ENCODE measurements around the gene TP53I13. TPM values are rescaled to one million over a fixed set of nuclear protein-coding genes. Genes with fewer than 3 reads are reported as not detected.

The TP53I13 gene, protein sequence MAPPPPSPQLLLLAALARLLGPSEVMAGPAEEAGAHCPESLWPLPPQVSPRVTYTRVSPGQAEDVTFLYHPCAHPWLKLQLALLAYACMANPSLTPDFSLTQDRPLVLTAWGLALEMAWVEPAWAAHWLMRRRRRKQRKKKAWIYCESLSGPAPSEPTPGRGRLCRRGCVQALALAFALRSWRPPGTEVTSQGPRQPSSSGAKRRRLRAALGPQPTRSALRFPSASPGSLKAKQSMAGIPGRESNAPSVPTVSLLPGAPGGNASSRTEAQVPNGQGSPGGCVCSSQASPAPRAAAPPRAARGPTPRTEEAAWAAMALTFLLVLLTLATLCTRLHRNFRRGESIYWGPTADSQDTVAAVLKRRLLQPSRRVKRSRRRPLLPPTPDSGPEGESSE
- total RNA-seq (10 to 100 TPM; 61.6 to 87.5 (median 62.8) TPM), polyA plus RNA-seq (10 to 100 TPM; 19.3 to 26.8 TPM), total RNA-seq (32.4 reads per million, percentile 61 among the genes with 10 or more reads in this experiment)

DNA sequence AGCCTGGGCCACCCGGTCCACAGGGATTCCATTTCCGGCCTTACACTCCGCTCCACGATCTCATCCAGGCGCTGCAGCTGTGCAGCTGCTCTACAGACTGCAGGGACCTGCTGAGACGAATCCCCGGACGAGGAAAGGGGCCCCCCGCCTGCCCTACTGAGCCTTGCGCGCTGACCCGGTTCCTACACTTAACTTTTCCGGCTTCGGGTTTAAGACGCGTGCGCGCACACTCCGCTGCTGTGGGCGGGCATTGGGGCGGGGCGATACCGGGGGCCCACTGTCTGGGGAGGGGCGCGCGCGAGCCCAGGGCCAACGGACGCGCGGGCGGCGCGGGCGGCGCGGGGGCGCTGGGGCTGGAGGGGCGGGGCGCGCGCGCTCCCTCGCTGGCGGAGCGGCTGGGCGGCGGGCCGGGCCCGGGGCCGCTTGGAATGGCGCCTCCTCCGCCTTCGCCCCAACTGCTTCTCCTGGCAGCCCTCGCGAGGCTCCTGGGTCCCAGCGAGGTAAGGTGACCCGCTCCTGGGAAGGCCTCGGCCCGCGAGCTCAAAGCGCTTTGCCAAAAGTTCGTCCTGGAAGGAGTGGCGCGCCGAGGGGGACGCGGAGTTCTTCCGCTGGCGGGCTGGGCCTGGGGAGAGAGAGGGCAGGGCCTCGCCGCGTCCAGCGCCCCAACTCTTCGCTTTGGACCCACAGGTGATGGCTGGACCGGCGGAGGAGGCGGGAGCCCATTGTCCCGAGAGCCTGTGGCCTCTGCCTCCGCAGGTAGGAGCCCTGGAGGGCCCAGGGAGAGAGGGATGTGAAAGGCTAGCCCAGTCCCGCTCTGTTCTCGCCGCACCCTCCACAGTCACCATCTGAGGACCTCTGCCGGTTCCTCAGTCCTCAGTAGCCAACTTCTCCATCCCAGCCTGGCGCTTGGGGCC, at the start of gene TP53I13:
Gene TP53I13 (plus strand): TSS at position 371 of the 914 bp plus-strand sequence. CDS start 58 bp downstream, at position 429.
- Mint-ChIP-seq H3K4me1 (peaks cover 21 to 42% (median 32%) of the 10 kb centered on the region in 7 donors), H3K36me3 (peaks cover 0 to 7% (median 0%) of the 10 kb centered on the region in 5 donors), H3K27me3 (no peaks in the 10 kb centered on the region), H3K4me3 (peak within 1 kb of the TSS; percentile 88 to 99 (median 95)), H3K27ac (peak within 1 kb of the TSS; percentile 82 to 97 (median 92)), H3K9me3 (peaks cover 0 to 3% (median 0%) of the 10 kb centered on the region in 11 donors)
- DNase-seq (peak; percentile 65 to 90 (median 81)), ATAC-seq (peak; percentile 81)
- POLR2A ChIA-PET, result interaction anchor here (0.5 to 6.0 kb wide), 10 partner anchors 9 to 361 kb away, joined by 3 to 59 read pairs (median 3); partner anchors contain the start of gene SSH2
- no peaks in the 10 kb centered on the region for H3K27me3 ChIP-seq (ENCODE audit: control insufficient read depth in 2 of 2, insufficient read depth in 2 of 2, low read length in 2 of 2)
- H3K27ac ChIP-seq (ENCODE audit: low read depth, low read length), result peak within 1 kb of the TSS; percentile 78
- H3K4me3 ChIP-seq (ENCODE audit: low read length), result peak within 1 kb of the TSS; percentile 89
- peaks cover 12 to 30% of the 10 kb centered on the region in 2 donors for H3K4me1 ChIP-seq (ENCODE audit: control insufficient read depth in 2 of 2, insufficient read depth in 2 of 2, low read length in 2 of 2)
- intact Hi-C loops (cut with micrococcal nuclease), result loop anchor here (1.0 to 10.0 kb wide), 13 partner anchors 12 to 921 kb away; partner anchors contain the start of genes GIT1 (in 2 of the 2), PHF12 (in 2 of the 2), TAOK1 (in 2 of the 2) and BLTP2 (in 1 of the 2)
- H3K36me3 ChIP-seq (ENCODE audit: control insufficient read depth in 2 of 3, insufficient read depth in 3 of 3, low read length in 3 of 3), result peaks cover 0 to 10% (median 0%) of the 10 kb centered on the region in 3 experiments
- CTCF ChIA-PET, result interaction anchor here (0.5 to 2.9 kb wide), 9 partner anchors 9 to 358 kb away, joined by 3 to 12 read pairs (median 3); partner anchors contain the start of gene ANKRD13B
- H3K9me3 ChIP-seq (ENCODE audit: control insufficient read depth in 2 of 3, low read length in 3 of 3), result no peaks in the 10 kb centered on the region

GRCh38 chr17:29524692-29525091, 43.8 kb upstream of the TP53I13 start:
- ChIA-PET CTCF (no interaction called here), POLR2A (no interaction called here)
- H3K27me3 Mint-ChIP-seq, result no peaks in the 10 kb centered on the region
- H3K27me3 ChIP-seq (ENCODE audit: control insufficient read depth in 2 of 2, insufficient read depth in 2 of 2, low read length in 2 of 2), result no peaks in the 10 kb centered on the region
- H3K4me1 Mint-ChIP-seq, result no peaks in the 10 kb centered on the region
- no peaks in the 10 kb centered on the region for H3K4me1 ChIP-seq (ENCODE audit: control insufficient read depth in 2 of 2, insufficient read depth in 2 of 2, low read length in 2 of 2)
- H3K36me3 Mint-ChIP-seq, result peaks cover 5 to 24% (median 7%) of the 10 kb centered on the region in 5 donors
- H3K27ac ChIP-seq (ENCODE audit: low read depth, low read length), result no peak overlapping the region
- intact Hi-C loops (cut with micrococcal nuclease), result no loop called here
- DNase-seq (no peak), ATAC-seq (no peak)
- no peak overlapping the region for H3K27ac Mint-ChIP-seq
- peaks cover 8 to 53% (median 10%) of the 10 kb centered on the region in 3 experiments for H3K36me3 ChIP-seq (ENCODE audit: control insufficient read depth in 2 of 3, insufficient read depth in 3 of 3, low read length in 3 of 3)
- no peaks in the 10 kb centered on the region for H3K9me3 Mint-ChIP-seq
- no peak overlapping the region for H3K4me3 ChIP-seq (ENCODE audit: low read length)
- H3K4me3 Mint-ChIP-seq, result no peak overlapping the region
- no peaks in the 10 kb centered on the region for H3K9me3 ChIP-seq (ENCODE audit: control insufficient read depth in 2 of 3, low read length in 3 of 3)

DNA sequence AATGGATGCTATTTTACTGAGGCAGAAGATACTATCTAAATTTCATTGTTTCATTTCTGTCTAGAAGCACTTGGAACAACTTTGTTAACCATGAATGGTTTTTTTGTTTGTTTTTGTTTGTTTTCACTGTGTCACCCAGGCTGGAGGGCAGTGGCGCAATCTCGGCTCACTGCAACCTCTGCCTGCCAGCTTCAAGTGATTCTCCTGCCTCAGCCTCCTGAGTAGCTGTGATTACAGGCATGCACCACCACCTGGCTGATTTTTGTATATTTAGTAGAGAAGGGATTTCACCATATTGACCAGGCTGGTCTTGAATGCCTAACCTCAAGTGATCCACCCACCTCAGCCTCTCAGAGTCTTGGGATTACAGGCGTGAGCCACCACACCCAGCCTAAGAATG, 42.2 kb upstream of the TP53I13 start:
- Mint-ChIP-seq H3K27ac (no peak overlapping the region), H3K4me1 (no peaks in the 10 kb centered on the region), H3K36me3 (peaks cover 10 to 23% (median 13%) of the 10 kb centered on the region in 5 donors), H3K27me3 (no peaks in the 10 kb centered on the region), H3K4me3 (no peak overlapping the region), H3K9me3 (no peaks in the 10 kb centered on the region)
- Histone ChIP-seq H3K36me3 (ENCODE audit: control insufficient read depth in 2 of 3, insufficient read depth in 3 of 3, low read length in 3 of 3) (peaks cover 8 to 50% (median 17%) of the 10 kb centered on the region in 3 experiments), H3K9me3 (ENCODE audit: control insufficient read depth in 2 of 3, low read length in 3 of 3) (no peaks in the 10 kb centered on the region), H3K4me1 (ENCODE audit: control insufficient read depth in 2 of 2, insufficient read depth in 2 of 2, low read length in 2 of 2) (no peaks in the 10 kb centered on the region), H3K4me3 (ENCODE audit: low read length) (no peak overlapping the region), H3K27me3 (ENCODE audit: control insufficient read depth in 2 of 2, insufficient read depth in 2 of 2, low read length in 2 of 2) (no peaks in the 10 kb centered on the region), H3K27ac (ENCODE audit: low read depth, low read length) (no peak overlapping the region)
- ATAC-seq, result no peak
- ChIA-PET CTCF (interaction anchor here (0.6 to 1.0 kb wide), 2 partner anchors 9 to 432 kb away, joined by 3 to 4 read pairs; no protein-coding TSS in a partner anchor), POLR2A (no interaction called here)
- no peak for DNase-seq
- intact Hi-C loops (cut with micrococcal nuclease), result no loop called here

DNA sequence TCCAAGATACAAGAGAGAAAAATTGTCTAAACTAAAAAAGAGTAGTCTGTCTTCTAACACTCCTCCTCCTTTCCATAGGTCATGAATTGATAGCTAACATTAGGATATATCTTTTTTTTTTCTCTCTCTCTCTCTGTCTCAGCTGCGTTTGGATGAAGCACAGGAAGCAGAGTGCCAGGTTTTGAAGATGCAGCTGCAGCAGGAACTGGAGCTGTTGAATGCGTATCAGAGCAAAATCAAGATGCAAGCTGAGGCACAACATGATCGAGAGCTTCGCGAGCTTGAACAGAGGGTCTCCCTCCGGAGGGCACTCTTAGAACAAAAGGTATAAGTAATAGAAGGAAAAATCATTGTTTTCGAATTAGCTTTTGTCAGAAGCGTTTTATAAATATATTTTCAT, 34.5 kb upstream of the TP53I13 start:
- H3K27ac ChIP-seq (ENCODE audit: low read depth, low read length), result no peak overlapping the region
- Mint-ChIP-seq H3K9me3 (no peaks in the 10 kb centered on the region), H3K4me3 (no peak overlapping the region), H3K4me1 (no peaks in the 10 kb centered on the region), H3K36me3 (peaks cover 11 to 37% (median 29%) of the 10 kb centered on the region in 5 donors), H3K27me3 (no peaks in the 10 kb centered on the region), H3K27ac (peak overlapping the region in 2 of 9 donors; percentile 14 to 36)
- H3K27me3 ChIP-seq (ENCODE audit: control insufficient read depth in 2 of 2, insufficient read depth in 2 of 2, low read length in 2 of 2), result no peaks in the 10 kb centered on the region
- ChIA-PET CTCF (interaction anchor here (0.7 to 5.8 kb wide), 6 partner anchors 9 to 166 kb away, joined by 3 to 45 read pairs (median 3); partner anchors contain the start of gene TP53I13), POLR2A (interaction anchor here (0.5 to 1.2 kb wide), 2 partner anchors 15 to 157 kb away, joined by 3 read pairs; no protein-coding TSS in a partner anchor)
- DNase-seq (no peak), ATAC-seq (no peak)
- H3K36me3 ChIP-seq (ENCODE audit: control insufficient read depth in 2 of 3, insufficient read depth in 3 of 3, low read length in 3 of 3), result peaks cover 5 to 49% (median 7%) of the 10 kb centered on the region in 3 experiments
- no peaks in the 10 kb centered on the region for H3K4me1 ChIP-seq (ENCODE audit: control insufficient read depth in 2 of 2, insufficient read depth in 2 of 2, low read length in 2 of 2)
- intact Hi-C loops (cut with micrococcal nuclease), result loop anchor here in 1 of 2 donors (10.0 kb wide), 1 partner anchor 49 kb away; no protein-coding TSS in a partner anchor
- no peak overlapping the region for H3K4me3 ChIP-seq (ENCODE audit: low read length)
- H3K9me3 ChIP-seq (ENCODE audit: control insufficient read depth in 2 of 3, low read length in 3 of 3), result no peaks in the 10 kb centered on the region

DNA sequence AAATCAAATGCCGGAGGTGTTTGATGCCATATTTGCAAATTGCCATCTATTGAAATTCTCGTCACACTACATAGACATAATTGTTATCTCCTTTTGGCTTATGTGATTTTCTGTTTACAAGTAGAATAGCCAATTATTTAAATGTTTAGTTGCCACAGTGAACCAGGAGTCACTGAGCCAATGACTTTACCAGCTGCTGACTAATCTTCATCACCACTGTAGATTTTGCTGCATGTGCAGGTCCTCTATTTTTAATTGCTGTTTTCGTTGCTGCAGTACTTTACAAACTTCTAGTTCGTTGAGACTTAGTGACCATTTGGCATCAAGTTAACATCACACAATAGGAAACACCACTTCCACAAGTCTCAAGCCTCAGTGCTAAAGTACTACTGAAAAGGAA, 24.4 kb upstream of the TP53I13 start:
- Mint-ChIP-seq H3K27me3 (no peaks in the 10 kb centered on the region), H3K27ac (no peak overlapping the region), H3K9me3 (no peaks in the 10 kb centered on the region), H3K4me3 (no peak overlapping the region), H3K4me1 (peaks cover 0 to 9% (median 0%) of the 10 kb centered on the region in 7 donors), H3K36me3 (peaks cover 3 to 41% (median 21%) of the 10 kb centered on the region in 5 donors)
- Histone ChIP-seq H3K4me1 (ENCODE audit: control insufficient read depth in 2 of 2, insufficient read depth in 2 of 2, low read length in 2 of 2) (no peaks in the 10 kb centered on the region), H3K27ac (ENCODE audit: low read depth, low read length) (no peak overlapping the region), H3K27me3 (ENCODE audit: control insufficient read depth in 2 of 2, insufficient read depth in 2 of 2, low read length in 2 of 2) (no peaks in the 10 kb centered on the region), H3K9me3 (ENCODE audit: control insufficient read depth in 2 of 3, low read length in 3 of 3) (no peaks in the 10 kb centered on the region), H3K36me3 (ENCODE audit: control insufficient read depth in 2 of 3, insufficient read depth in 3 of 3, low read length in 3 of 3) (peaks cover 0 to 17% (median 11%) of the 10 kb centered on the region in 3 experiments), H3K4me3 (ENCODE audit: low read length) (no peak overlapping the region)
- ChIA-PET CTCF (interaction anchor here (0.9 kb wide), 1 partner anchor 22 kb away, joined by 3 read pairs; no protein-coding TSS in a partner anchor), POLR2A (no interaction called here)
- ATAC-seq (no peak), DNase-seq (no peak)
- intact Hi-C loops (cut with micrococcal nuclease), result no loop called here

DNA sequence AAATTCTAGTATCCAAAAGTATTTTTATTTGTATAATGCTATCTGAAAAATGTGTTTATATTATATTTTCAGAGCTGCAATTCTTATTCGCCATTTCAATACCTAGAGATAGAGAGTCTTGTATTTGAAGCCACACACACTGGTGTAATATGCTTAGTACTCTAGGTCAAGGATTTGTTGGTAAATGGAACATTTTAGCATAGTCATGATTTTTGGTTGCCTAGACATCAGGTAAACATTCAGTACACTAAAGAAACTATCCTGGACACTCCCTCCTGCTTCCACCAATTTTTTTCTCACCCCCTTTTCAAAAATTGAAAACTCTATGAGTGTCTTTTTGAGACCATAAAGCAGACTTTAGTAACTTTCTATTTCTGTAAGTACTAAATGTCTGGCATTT, 22.4 kb upstream of the TP53I13 start:
- Histone ChIP-seq H3K4me1 (ENCODE audit: control insufficient read depth in 2 of 2, insufficient read depth in 2 of 2, low read length in 2 of 2) (no peaks in the 10 kb centered on the region), H3K36me3 (ENCODE audit: control insufficient read depth in 2 of 3, insufficient read depth in 3 of 3, low read length in 3 of 3) (peaks cover 0 to 16% (median 11%) of the 10 kb centered on the region in 3 experiments), H3K9me3 (ENCODE audit: control insufficient read depth in 2 of 3, low read length in 3 of 3) (no peaks in the 10 kb centered on the region), H3K27me3 (ENCODE audit: control insufficient read depth in 2 of 2, insufficient read depth in 2 of 2, low read length in 2 of 2) (no peaks in the 10 kb centered on the region), H3K4me3 (ENCODE audit: low read length) (no peak overlapping the region), H3K27ac (ENCODE audit: low read depth, low read length) (no peak overlapping the region)
- Mint-ChIP-seq H3K27ac (peak overlapping the region in 1 of 9 donors; percentile 26), H3K4me3 (no peak overlapping the region), H3K36me3 (peaks cover 3 to 36% (median 18%) of the 10 kb centered on the region in 5 donors), H3K9me3 (no peaks in the 10 kb centered on the region), H3K4me1 (peaks cover 0 to 11% (median 0%) of the 10 kb centered on the region in 7 donors), H3K27me3 (no peaks in the 10 kb centered on the region)
- DNase-seq, result no peak
- ChIA-PET POLR2A (no interaction called here), CTCF (interaction anchor here (0.8 to 1.4 kb wide), 2 partner anchors 9 to 19 kb away, joined by 3 read pairs; no protein-coding TSS in a partner anchor)
- no peak for ATAC-seq
- intact Hi-C loops (cut with micrococcal nuclease), result no loop called here

Measured in naive thymus-derived CD4-positive, alpha-beta T cell (primary cell).